Erythroblast (primary cell): ENCODE measurements around the gene SPCS2.

Experiments
- GATA1 ChIP-seq: IDR thresholded peaks from 2 replicates; pipeline ENCODE4 v1.6.1; 2011; ENCODE audit warnings: low read depth, mild to moderate bottlenecking, control low read depth, low read length, moderate library complexity
- POLR2A ChIP-seq: IDR thresholded peaks from 2 replicates; pipeline ENCODE4 v1.6.1; 2011; ENCODE audit warnings: mild to moderate bottlenecking, low read length

GRCh38 chr11:74966651-74967050 is 17.6 kb downstream of the SPCS2 start:
- TF ChIP-seq POLR2A (no peak), GATA1 (no peak)
